K562 (cell line): ENCODE results near the gene PTBP3. TPM values are rescaled to one million over a fixed set of nuclear protein-coding genes. Genes with fewer than 3 reads are reported as not detected.

Experiments
- CHD1 ChIP-seq: fragments of 200-600 bp; sonication (generic); IDR thresholded peaks from one replicate; pipeline ENCODE4 v1.6.1; 2012; ENCODE audit warnings: mild to moderate bottlenecking, moderate library complexity, low read length, inconsistent platforms
- GATAD2A ChIP-seq: fragments of 450-650 bp; IDR thresholded peaks from 2 replicates; pipeline ENCODE4 v1.6.1; 2017
- HDAC1 ChIP-seq, 2 experiments: fragments of 450-650 bp; IDR thresholded peaks; 2 replicates each; pipeline ENCODE4 v1.6.1; 2016 to 2017; ENCODE audit warnings: inconsistent platforms in 1 of 2, mild to moderate bottlenecking in 1 of 2, moderate library complexity in 1 of 2
- L3MBTL2 ChIP-seq: fragments of 450-650 bp; IDR thresholded peaks from 2 replicates; pipeline ENCODE4 v1.6.1; 2016; ENCODE audit warnings: mild to moderate bottlenecking, moderate library complexity
- MXI1 ChIP-seq: IDR thresholded peaks from 2 replicates; pipeline ENCODE4 v1.6.1; 2011; ENCODE audit warnings: low read depth, mild to moderate bottlenecking, improper control_type of control experiment, low read length
- SAP30 ChIP-seq: fragments of 200-600 bp; sonication (generic); IDR thresholded peaks from 2 replicates; pipeline ENCODE4 v1.6.1; 2012; ENCODE audit warnings: borderline replicate concordance, low read depth, mild to moderate bottlenecking, moderate library complexity, low read length, control low read depth, inconsistent platforms; ENCODE audit not compliant: insufficient read depth, poor library complexity, severe bottlenecking
- SMARCB1 ChIP-seq: IDR thresholded peaks from 2 replicates; pipeline ENCODE4 v1.6.1; 2011; ENCODE audit warnings: improper control_type of control experiment, low read depth; ENCODE audit not compliant: insufficient read length
- TRIM28 ChIP-seq: fragments of 450-650 bp; IDR thresholded peaks from 2 replicates; pipeline ENCODE4 v1.6.1; 2017
- ZNF184 ChIP-seq: sonication (generic); formaldehyde crosslinking; IDR thresholded peaks from 2 replicates; pipeline ENCODE4 v1.5.0; 2020; ENCODE audit warnings: missing genetic modification reagents
- ZNF24 ChIP-seq: fragments of 450-650 bp; IDR thresholded peaks from 2 replicates; pipeline ENCODE4 v1.6.1; 2016
- polyA plus RNA-seq, 8 experiments: library from polyadenylated mRNA; depleted of rRNA in 4 of 8; stranded (reverse) in 5 of 8; unstranded in 3 of 8; fragments of >200 nt; fragmentation: Nextera tagmentation in 2 of 8; fragmentation: Illumina TruSeq in 1 of 8; extraction: Ambion mirVana in 2 of 8; extraction: Trizol in 1 of 8; gene quantifications; 2 replicates each; pipeline versions ENCODE4 v1.2.1 to v1.2.3, GENCODE V29; 2011 to 2014; ENCODE audit warnings: inconsistent platforms in 1 of 8, missing spikeins in 1 of 8
- total RNA-seq, 7 experiments: library from RNA; depleted of rRNA in 6 of 7; stranded (reverse); fragments of >200 nt in 6 of 7; fragmentation: Illumina TruSeq in 2 of 7; extraction: Trizol in 2 of 7; gene quantifications; 2 replicates each; pipeline versions ENCODE4 v1.2.1 to v1.2.3, GENCODE V29; 2011 to 2021; ENCODE audit warnings: low replicate concordance in 1 of 7
- TF ChIP-seq, protein P1 (sequence below): fragments of 250-450 bp; sonication (Bioruptor Pico); IDR thresholded peaks from 2 replicates; pipeline ENCODE4 v1.8.0; 2022; ENCODE audit warnings: inconsistent platforms, mild to moderate bottlenecking, moderate library complexity, borderline replicate concordance
- TF ChIP-seq, protein P2 (sequence below): fragments of 450-650 bp; IDR thresholded peaks from 2 replicates; pipeline ENCODE4 v1.6.1; 2018; ENCODE audit not compliant: partially characterized antibody

The PTBP3 gene
- total and polyA plus RNA-seq, 9 of the 15 experiments (the other 6 are each of a cell fraction or from before 2014, with no cell fraction given) = 22.4 to 132 (median 68.0) TPM

DNA sequence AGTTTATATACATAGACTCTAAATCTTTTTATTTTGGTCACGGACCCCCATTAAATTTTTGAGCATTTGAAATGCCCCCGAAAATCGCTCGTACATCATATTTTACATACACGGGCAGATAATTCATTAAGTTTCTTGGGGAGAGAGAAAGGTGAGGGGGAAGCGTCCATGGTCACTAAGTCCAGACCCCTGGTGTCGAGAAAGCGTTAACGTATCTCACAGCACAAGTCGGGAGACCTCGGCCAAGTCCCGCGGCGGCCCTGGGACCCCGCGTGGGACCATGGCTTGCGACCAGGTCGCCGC lies 794 bp downstream of the PTBP3 start (continued):
- TF ChIP-seq CHD1 = peak; percentile 17
- TF ChIP-seq MXI1 = peak; percentile 42; the same call in 1 of the 2 replicates
- no peak for TF ChIP-seq ZNF184
- TF ChIP-seq TRIM28 = 0 out of 2 replicates have a peak, but pooled peaks have one; percentile 1
- TF ChIP-seq, protein P1, sequence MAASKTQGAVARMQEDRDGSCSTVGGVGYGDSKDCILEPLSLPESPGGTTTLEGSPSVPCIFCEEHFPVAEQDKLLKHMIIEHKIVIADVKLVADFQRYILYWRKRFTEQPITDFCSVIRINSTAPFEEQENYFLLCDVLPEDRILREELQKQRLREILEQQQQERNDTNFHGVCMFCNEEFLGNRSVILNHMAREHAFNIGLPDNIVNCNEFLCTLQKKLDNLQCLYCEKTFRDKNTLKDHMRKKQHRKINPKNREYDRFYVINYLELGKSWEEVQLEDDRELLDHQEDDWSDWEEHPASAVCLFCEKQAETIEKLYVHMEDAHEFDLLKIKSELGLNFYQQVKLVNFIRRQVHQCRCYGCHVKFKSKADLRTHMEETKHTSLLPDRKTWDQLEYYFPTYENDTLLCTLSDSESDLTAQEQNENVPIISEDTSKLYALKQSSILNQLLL (CRISPR knock-in tag) = no peak
- peak in 1 of 2 experiments; percentile 80; a peak in 1 of 4 replicates for TF ChIP-seq HDAC1 (IDR thresholded peaks at IDR 0.05)
- peak; percentile 50; the same call in 1 of the 2 replicates for TF ChIP-seq L3MBTL2
- TF ChIP-seq SMARCB1 = no peak
- 0 out of 2 replicates have a peak, but pooled peaks have one; percentile 12 for TF ChIP-seq ZNF24
- TF ChIP-seq, protein P2, sequence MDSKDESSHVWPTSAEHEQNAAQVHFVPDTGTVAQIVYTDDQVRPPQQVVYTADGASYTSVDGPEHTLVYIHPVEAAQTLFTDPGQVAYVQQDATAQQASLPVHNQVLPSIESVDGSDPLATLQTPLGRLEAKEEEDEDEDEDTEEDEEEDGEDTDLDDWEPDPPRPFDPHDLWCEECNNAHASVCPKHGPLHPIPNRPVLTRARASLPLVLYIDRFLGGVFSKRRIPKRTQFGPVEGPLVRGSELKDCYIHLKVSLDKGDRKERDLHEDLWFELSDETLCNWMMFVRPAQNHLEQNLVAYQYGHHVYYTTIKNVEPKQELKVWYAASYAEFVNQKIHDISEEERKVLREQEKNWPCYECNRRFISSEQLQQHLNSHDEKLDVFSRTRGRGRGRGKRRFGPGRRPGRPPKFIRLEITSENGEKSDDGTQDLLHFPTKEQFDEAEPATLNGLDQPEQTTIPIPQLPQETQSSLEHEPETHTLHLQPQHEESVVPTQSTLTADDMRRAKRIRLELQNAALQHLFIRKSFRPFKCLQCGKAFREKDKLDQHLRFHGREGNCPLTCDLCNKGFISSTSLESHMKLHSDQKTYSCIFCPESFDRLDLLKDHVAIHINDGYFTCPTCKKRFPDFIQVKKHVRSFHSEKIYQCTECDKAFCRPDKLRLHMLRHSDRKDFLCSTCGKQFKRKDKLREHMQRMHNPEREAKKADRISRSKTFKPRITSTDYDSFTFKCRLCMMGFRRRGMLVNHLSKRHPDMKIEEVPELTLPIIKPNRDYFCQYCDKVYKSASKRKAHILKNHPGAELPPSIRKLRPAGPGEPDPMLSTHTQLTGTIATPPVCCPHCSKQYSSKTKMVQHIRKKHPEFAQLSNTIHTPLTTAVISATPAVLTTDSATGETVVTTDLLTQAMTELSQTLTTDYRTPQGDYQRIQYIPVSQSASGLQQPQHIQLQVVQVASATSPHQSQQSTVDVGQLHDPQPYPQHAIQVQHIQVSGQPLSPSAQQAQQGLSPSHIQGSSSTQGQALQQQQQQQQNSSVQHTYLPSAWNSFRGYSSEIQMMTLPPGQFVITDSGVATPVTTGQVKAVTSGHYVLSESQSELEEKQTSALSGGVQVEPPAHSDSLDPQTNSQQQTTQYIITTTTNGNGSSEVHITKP = peak; percentile 29
- TF ChIP-seq GATAD2A = 0 out of 2 replicates have a peak, but pooled peaks have one; percentile 72
- peak; percentile 30 for TF ChIP-seq SAP30
